HG03442 (cell line): Measurements from ENCODE around the gene TRMT10A.

Experiments used
- ATAC-seq: cut with Tn5 transposase; IDR thresholded peaks from one replicate; pipeline ENCODE4 v1.9.1; 2021; ENCODE audit warnings: mild to moderate bottlenecking, moderate library complexity; ENCODE audit not compliant: unreplicated experiment

The TRMT10A gene

DNA sequence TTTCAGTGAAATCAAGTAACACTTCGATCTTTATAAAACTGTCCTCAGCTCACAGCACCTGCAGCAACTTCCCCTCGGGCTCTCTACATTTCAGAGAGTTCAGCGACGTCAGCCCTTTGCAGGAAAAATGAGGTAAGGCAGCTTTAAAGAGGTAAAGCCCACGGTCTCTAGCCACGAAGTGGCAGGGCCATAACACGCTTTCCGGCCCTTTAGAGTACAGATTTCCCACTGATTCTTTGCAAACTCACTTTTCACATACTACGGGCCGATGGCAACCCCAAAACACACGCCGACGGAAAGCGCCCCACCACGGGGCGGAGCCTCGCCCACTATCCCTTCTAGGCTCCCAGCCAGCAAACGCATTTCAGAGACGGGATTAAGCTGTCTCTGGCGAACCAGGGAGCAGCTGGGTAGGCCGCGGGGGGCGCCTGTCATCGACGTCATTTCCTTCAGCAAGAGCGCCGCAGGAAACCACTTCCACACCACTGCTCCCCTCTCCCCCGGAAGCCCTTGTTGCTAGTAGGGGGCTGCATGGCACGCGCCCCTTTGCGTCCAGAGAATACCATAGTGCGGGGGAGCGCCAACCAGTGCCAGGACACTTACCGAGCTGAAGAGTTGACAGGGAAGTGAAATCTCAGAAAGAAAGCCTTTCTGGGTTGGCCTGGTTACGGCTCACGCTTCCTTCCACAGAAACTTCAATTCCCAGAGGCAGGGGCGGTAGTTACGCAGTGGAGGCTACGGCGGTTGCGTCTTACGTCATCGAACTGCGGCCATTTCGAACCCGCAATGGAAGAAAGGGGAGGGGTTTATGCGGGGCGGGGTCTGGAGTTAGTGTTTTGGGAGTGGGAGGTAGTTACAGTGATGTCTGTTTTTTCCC, at the start of gene TRMT10A:
TSS of gene TRMT10A (minus strand) at position 730 of the 877 bp plus-strand sequence. CDS start 4,701 bp downstream, outside the sequence.
- ATAC-seq = peak; percentile 94

GRCh38 chr4:99612704-99613103, 48.9 kb upstream of the TRMT10A start:
- ATAC-seq = no peak

DNA sequence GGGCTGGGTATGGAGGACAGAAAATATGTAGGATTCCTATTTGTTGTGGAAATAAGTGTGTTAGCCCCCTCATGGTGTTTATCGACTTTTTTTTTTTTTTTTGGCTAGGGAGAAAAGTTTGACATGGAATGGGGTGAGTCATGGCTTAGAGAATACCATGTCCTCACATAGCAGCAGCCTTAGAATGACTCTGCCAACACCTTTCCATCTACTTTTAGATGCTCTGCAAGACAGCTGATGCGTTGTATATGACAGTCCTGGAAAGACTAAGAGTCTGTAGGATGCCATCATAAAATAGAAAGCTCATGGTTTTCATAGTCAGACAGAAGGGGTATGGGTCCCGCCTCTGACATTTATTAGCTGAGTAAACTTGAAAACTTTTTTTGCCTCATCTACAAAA, 48.4 kb upstream of the TRMT10A start:
- no peak for ATAC-seq

DNA sequence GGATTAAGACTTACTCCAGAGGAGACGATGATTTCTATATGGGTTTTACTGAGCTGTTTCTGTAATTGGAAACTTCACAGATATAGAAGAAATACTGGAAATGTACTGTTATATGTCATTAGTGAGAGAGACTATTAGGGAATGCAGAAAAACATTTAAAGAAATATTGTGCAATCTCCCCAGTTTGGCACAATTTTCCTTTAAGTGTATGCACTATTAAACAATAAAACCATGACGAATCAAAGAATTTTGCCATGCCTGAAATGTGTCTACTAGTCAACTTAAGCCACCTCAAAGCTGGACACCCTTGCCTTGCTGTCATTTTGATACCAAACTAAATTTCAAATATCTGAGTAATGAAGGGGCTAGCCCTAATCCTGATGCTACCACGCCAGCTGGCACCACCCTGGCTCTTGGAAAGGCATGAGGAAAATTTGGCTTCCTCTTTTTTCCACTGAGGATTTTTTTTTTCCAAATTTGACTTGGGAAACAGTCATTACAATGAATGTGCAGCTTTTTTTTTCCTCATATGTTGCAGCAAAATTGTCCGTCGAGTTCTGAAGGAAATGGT, 46.9 kb upstream of the TRMT10A start:
- no peak for ATAC-seq

DNA sequence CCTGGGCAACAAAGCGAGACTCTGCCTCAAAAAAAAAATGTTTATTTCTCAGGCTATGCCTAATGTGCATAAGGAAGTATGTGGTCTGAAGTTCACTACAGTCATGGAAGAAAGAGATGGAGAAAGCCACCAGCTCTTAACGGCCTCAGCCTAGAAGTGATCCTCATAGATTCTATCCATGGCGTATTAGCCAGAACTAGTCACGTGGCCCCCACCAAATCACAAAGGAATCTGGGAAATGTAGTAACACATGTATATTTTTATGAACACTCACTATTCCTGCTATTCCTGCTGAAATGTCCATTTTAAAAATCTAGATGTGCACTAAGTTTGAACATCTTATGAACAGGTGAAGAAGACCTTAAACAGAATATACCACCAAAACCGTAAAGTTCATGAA, 44.6 kb upstream of the TRMT10A start:
- no peak for ATAC-seq

- ATAC-seq = no peak
Measured at GRCh38 chr4:99606716-99607115, 42.9 kb upstream of the TRMT10A start.

DNA sequence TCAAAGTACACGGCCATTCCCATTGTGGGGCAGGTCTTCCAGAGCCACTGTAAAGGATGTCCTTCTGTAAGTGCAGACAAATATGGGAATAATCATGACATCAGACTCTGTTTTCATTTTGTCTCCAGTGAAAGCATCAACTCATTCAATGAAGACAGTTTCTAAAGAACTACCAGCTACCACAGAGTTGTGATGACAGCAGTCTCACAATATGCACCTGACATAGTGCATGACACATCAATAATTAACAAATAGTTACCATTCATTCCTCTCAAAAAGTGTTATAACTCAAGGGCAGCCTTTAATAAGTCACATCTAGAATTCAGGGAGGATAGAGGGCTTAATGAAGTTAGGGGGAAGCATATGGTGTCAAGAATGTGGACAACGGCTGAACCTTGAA, 31.0 kb upstream of the TRMT10A start:
- ATAC-seq = no peak

DNA sequence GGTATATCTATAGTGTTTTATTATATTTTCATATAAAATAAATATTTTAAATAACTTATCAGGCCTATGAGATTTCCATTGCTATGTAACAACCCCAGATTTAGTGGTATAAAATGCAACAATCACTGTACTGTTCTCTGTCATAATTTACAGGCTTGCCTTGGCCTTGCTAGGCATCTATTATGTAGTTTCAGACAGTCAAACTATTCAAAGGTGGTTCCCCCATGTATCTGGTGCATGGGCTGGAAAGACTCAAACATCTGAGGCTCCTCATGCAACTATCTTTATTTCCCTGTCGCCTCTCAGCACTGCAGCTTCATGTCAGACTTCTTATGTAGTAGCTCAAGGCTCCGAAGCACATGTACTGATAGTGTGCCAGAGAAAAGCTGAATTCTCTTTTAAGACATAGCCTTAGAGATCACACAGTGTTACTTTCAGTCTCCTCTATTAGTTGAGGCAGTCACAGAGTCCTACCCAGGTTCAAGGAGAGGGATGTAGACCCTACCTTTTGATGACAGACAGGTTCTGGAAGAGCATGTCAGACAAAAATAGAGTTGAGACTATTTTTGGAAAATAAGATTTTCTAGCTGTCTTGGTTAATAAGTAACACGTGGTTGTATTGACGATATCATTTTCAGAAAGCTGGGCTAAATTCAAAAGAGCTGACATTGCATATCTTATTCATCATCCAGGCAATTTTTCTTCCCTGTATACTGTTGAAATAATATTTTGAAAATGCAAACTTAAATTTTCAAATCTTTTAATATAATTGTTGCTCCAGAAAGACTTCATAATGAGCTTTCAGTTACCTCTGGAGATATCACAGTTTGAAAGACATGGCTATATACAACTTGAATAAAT, 30.2 kb upstream of the TRMT10A start:
- peak; percentile 64 for ATAC-seq

GRCh38 chr4:99591757-99592156, 27.9 kb upstream of the TRMT10A start:
- ATAC-seq = no peak

- ATAC-seq = no peak
Measured at GRCh38 chr4:99587803-99588202, 24.0 kb upstream of the TRMT10A start.

GRCh38 chr4:99587309-99587708, 23.5 kb upstream of the TRMT10A start:
- no peak for ATAC-seq

DNA sequence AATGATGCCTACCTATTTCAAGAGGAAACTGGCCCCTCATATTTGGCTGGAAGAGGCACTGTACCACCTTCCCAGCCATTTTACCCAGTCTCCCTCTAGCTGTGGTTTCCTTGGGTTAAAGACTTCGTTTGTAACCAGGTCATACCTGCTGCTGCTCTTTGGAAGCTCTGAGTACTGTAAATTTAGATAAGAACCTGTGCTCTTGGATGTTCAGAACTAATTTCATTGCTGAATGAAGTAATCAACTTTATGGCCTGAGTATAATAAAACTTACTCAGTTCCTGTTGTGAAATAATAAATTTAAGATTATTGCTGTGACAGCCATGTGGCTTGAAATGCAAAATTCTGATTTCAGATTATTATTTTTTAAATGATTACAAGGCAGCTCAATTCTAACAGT, 23.0 kb upstream of the TRMT10A start:
- ATAC-seq = no peak

DNA sequence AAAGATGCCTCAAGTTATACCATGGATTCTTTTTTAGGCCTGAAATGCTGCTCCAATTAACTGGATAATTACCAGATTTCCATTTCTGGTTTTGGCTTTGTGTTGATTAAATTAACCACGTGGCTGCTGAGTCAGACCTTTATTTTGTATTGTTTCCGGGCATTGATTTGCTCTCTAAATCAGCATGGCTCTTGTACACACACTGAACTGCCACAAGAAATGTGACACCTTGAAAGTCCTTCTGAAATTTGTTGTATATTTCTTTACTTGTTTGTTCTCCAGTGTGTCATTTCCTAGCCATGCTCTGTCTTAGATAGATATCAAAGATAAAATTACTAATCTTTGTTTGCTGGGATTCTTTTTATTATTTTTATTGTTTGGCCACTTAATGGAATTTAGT, 22.5 kb upstream of the TRMT10A start:
- ATAC-seq = no peak

DNA sequence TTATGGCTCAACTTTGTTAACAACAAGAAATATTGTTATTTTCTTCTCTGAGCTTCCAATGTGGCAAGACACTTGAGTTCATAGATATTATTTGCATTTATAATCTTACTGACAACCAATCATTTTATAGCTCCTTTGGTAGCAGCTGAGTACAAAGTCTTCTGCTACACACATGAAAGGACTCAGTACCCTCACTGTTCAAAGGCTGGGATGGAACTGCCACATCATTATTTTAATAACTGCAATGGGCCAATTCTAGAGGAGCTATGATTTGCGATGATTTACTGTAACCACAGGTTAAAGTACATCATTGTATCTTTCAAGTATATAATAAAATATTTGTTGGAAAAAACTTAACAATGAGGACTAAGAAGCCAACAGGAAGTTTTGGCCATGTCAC, 21.7 kb upstream of the TRMT10A start:
- ATAC-seq = no peak

DNA sequence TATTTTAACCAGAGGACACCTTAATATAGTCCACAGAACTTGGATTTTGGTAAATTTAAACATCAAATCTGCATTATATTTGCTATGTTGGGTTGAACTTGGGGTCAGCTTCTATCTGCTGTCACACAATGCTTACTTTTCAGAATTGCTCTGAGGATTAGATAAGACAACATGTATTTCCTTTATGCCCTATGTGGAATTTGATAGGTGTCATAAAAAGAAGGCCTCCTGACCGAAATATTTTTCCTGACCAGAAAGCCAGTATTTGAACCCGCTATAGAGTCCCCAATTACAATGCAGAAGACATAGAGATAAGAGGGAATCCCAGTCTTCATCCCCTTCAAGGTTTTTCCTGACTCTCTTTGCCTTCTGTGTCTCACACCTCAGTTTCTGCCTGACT, 14.9 kb upstream of the TRMT10A start:
- ATAC-seq = no peak

DNA sequence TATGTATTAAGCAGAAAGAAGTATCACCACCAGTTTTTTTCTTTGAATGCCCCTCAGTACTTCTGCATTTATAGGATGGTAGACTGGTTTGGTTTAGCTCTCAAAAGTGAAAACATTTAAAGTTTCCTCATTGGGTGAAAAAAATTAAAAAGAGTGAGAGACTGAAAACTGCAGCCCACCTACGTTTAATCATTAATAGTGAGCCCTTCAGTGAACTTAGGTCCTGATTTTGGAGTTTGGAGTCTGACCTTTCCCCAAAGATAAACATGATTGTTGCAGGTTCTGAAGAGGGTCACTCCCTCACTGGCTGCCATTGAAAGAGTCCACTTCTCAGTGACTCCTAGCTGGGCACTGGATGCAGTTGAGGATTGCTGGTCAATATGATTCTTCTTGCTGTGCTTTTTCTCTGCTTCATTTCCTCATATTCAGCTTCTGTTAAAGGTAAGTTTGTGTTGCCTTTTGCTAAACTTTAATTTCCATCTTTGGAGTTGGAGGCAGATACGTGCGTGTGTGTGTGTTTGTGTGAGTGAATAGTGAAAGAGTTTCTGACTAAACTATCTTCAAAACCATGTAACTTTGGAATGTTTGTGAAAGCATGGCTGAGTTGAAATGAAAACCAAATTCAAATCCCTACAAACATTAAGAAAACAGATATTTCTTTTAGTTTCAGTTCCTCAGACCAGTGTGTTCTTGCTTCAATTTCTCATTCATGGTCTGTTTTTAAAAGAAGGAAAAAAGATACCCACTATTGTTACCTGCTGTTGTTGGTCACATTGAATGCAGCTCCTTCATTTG, 10.9 kb upstream of the TRMT10A start, which contains the start of gene MTTP:
TSS of gene MTTP (plus strand) at position 295 of the 795 bp plus-strand sequence. CDS start at position 381, 86 bp downstream.
- ATAC-seq = peak; percentile 81

DNA sequence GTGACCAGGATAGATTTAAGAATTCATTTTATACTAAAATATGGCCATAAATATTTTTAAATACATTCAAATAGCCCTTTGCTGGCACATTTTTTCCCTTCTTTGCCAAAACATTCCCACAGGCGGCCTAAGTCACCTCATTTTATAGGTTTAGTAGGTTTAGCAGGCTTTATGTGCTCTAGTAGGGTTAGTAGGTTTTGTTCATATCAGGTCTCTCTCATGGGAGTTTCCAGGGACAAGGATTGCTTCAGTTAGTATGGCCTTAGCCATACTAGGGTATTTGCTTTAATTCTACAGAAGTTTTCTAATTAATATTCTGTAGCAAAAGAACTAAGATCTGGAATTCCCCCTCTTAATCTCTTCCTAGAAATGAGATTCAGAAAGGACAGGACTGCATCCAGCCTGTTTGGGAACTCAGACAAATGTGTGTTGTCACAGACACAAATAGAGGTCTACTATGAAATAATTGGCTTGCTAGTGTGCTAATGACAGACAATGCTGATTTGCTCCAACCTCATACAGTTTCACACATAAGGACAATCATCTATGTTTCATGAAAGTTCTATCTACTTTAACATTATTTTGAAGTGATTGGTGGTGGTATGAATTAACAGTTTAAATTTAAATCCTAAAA, 10.0 kb upstream of the TRMT10A start:
- no peak for ATAC-seq

GRCh38 chr4:99572527-99573240, 8.8 kb upstream of the TRMT10A start:
- no peak for ATAC-seq

GRCh38 chr4:99571883-99572282, 8.0 kb upstream of the TRMT10A start:
- no peak for ATAC-seq
